ENCODE results near the gene CELF5. TPM values are rescaled to one million over a fixed set of nuclear protein-coding genes. Genes with fewer than 3 reads are reported as not detected.
A peak's percentile ranks its signal among the peaks of the same experiment; 100 is the strongest.

Gene CELF5
- total and polyA plus RNA-seq, 9 of the 15 experiments (the other 6 are each of a cell fraction or from before 2014, with no cell fraction given), result 0.01 to 0.56 (median 0.22) TPM

DNA sequence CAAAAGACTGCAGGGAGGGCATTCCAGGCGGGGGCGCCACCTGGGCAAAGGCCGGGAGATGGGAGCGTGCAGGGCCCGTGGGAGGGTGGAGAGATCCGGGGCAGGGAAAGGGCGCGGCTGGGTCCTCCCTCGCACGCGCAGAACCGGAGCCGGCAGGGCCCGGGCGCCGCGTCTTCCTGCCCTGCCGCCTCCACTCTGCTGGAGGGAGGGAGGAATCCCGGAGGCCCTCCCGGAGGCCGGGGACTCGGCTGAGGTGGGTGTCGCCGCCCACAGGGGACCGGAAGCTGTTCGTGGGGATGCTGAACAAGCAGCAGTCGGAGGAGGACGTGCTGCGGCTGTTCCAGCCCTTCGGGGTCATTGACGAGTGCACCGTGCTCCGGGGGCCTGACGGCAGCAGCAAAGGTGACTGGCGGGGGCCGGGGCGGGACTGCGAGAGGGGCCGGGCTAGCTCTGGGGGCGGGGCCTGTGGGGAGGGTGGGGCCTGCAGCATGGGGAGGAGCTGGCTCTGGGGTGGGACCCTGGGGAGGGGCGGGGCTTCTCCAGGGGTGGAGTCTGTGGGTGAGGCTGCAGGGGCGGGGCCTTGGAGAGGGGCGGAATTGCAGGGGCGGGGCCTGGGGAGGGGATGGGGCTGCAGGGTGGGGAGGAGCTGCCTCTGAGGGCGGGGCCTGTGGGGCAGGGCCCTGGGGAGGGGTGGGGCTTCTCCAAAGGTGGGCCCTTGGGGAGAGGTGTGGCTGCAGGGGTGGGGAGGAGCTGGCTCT, 51.3 kb downstream of the CELF5 start (continued):
- TF ChIP-seq ZNF436 (CRISPR knock-in tag; IDR thresholded peaks at IDR 0.05) (peak; percentile 97), HDGF (IDR thresholded peaks at IDR 0.05) (no peak), OTX1 (CRISPR knock-in tag; IDR thresholded peaks at IDR 0.05) (0 out of 2 replicates have a peak, but pooled peaks have one; percentile 42), ZBED1 (IDR thresholded peaks at IDR 0.05) (peak; percentile 28; the same call in 1 of the 2 replicates), NFXL1 (CRISPR knock-in tag; IDR thresholded peaks at IDR 0.05) (no peak), ZEB2 (IDR thresholded peaks at IDR 0.05) (peak; percentile 40; the same call in 1 of the 2 replicates), HDAC1 (IDR thresholded peaks at IDR 0.05) (peak in 1 of 2 experiments; percentile 80; a peak in 2 of 4 replicates), MYC (IDR thresholded peaks at IDR 0.05; ENCODE audit: low read depth, low read length) (peak; percentile 56; the same call in 1 of the 2 replicates), MYC (CRISPR knock-in tag; IDR thresholded peaks at IDR 0.05; ENCODE audit: borderline replicate concordance, low read depth) (no peak), NFIC (IDR thresholded peaks at IDR 0.05) (0 out of 2 replicates have a peak, but pooled peaks have one; percentile 10), LARP7 (IDR thresholded peaks at IDR 0.05) (peak; percentile 69; the same call in 1 of the 2 replicates), ETV5 (CRISPR knock-in tag; IDR thresholded peaks at IDR 0.05; ENCODE audit: low read depth) (0 out of 2 replicates have a peak, but pooled peaks have one; percentile 21), KDM5B (IDR thresholded peaks at IDR 0.05; ENCODE audit: insufficient replicate concordance, low read depth, low read length) (peak; percentile 48), BRD9 (IDR thresholded peaks at IDR 0.05; ENCODE audit: low read depth, partially characterized antibody) (no peak), CXXC5 (CRISPR knock-in tag; IDR thresholded peaks at IDR 0.05) (peak; percentile 61), MYNN (IDR thresholded peaks at IDR 0.05) (0 out of 2 replicates have a peak, but pooled peaks have one; percentile 40), MYNN (CRISPR knock-in tag; IDR thresholded peaks at IDR 0.05) (no peak), ZNF668 (CRISPR knock-in tag; IDR thresholded peaks at IDR 0.05) (no peak)
- TF ChIP-seq, protein P1, sequence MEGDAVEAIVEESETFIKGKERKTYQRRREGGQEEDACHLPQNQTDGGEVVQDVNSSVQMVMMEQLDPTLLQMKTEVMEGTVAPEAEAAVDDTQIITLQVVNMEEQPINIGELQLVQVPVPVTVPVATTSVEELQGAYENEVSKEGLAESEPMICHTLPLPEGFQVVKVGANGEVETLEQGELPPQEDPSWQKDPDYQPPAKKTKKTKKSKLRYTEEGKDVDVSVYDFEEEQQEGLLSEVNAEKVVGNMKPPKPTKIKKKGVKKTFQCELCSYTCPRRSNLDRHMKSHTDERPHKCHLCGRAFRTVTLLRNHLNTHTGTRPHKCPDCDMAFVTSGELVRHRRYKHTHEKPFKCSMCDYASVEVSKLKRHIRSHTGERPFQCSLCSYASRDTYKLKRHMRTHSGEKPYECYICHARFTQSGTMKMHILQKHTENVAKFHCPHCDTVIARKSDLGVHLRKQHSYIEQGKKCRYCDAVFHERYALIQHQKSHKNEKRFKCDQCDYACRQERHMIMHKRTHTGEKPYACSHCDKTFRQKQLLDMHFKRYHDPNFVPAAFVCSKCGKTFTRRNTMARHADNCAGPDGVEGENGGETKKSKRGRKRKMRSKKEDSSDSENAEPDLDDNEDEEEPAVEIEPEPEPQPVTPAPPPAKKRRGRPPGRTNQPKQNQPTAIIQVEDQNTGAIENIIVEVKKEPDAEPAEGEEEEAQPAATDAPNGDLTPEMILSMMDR (IDR thresholded peaks at IDR 0.05 in 2 of 3, conservative IDR thresholded peaks at IDR 0.05 in 1 of 3; ENCODE audit: insufficient read depth in 2 of 3, low read depth in 1 of 3, low read length in 3 of 3), result peak; percentile 94 to 99 (median 98); a peak in 4 of 6 replicates
- TF ChIP-seq, protein P2, sequence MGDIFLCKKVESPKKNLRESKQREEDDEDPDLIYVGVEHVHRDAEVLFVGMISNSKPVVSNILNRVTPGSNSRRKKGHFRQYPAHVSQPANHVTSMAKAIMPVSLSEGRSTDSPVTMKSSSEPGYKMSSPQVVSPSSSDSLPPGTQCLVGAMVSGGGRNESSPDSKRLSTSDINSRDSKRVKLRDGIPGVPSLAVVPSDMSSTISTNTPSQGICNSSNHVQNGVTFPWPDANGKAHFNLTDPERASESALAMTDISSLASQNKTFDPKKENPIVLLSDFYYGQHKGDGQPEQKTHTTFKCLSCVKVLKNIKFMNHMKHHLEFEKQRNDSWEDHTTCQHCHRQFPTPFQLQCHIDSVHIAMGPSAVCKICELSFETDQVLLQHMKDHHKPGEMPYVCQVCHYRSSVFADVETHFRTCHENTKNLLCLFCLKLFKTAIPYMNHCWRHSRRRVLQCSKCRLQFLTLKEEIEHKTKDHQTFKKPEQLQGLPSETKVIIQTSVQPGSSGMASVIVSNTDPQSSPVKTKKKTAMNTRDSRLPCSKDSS (IDR thresholded peaks at IDR 0.05; ENCODE audit: low read depth, partially characterized antibody), result no peak
- TF ChIP-seq, protein P3, sequence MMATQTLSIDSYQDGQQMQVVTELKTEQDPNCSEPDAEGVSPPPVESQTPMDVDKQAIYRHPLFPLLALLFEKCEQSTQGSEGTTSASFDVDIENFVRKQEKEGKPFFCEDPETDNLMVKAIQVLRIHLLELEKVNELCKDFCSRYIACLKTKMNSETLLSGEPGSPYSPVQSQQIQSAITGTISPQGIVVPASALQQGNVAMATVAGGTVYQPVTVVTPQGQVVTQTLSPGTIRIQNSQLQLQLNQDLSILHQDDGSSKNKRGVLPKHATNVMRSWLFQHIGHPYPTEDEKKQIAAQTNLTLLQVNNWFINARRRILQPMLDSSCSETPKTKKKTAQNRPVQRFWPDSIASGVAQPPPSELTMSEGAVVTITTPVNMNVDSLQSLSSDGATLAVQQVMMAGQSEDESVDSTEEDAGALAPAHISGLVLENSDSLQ (IDR thresholded peaks at IDR 0.05), result peak; percentile 81
- TF ChIP-seq, protein P4, sequence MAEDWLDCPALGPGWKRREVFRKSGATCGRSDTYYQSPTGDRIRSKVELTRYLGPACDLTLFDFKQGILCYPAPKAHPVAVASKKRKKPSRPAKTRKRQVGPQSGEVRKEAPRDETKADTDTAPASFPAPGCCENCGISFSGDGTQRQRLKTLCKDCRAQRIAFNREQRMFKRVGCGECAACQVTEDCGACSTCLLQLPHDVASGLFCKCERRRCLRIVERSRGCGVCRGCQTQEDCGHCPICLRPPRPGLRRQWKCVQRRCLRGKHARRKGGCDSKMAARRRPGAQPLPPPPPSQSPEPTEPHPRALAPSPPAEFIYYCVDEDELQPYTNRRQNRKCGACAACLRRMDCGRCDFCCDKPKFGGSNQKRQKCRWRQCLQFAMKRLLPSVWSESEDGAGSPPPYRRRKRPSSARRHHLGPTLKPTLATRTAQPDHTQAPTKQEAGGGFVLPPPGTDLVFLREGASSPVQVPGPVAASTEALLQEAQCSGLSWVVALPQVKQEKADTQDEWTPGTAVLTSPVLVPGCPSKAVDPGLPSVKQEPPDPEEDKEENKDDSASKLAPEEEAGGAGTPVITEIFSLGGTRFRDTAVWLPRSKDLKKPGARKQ (CRISPR knock-in tag; IDR thresholded peaks at IDR 0.05), result no peak

All from K562 (cell line).